ENCODE data around the gene FFAR2. TPM values are rescaled to one million over a fixed set of nuclear protein-coding genes. Genes with fewer than 3 reads are reported as not detected.
"Not testable (repeated sequence)": the region's sequence is repeated elsewhere in the genome, so short reads cannot be mapped to it uniquely, and the experiment has no call there.

Gene FFAR2
- total RNA-seq, 1 donor: 16.5 TPM

GRCh38 chr19:35417278-35417677 lies 30.8 kb upstream of the FFAR2 start:
- H3K4me1 ChIP-seq (ENCODE audit: insufficient read depth, low read length): peaks cover 8% of the 10 kb centered on the region
- H3K27me3 ChIP-seq (ENCODE audit: insufficient read depth, low read length): peaks cover 9% of the 10 kb centered on the region
- no peaks in the 10 kb centered on the region for H3K9me3 ChIP-seq (ENCODE audit: low read depth, low read length)
- no peak overlapping the region for H3K4me3 ChIP-seq (ENCODE audit: low read length)

GRCh38 chr19:35417713-35418534 lies 30.1 kb upstream of the FFAR2 start:
- peaks cover 9% of the 10 kb centered on the region for H3K27me3 ChIP-seq (ENCODE audit: insufficient read depth, low read length)
- H3K9me3 ChIP-seq (ENCODE audit: low read depth, low read length): no peaks in the 10 kb centered on the region
- no peak overlapping the region for H3K4me3 ChIP-seq (ENCODE audit: low read length)
- H3K4me1 ChIP-seq (ENCODE audit: insufficient read depth, low read length): peaks cover 8% of the 10 kb centered on the region

- peaks cover 9% of the 10 kb centered on the region for H3K27me3 ChIP-seq (ENCODE audit: insufficient read depth, low read length)
- peaks cover 8% of the 10 kb centered on the region for H3K4me1 ChIP-seq (ENCODE audit: insufficient read depth, low read length)
These were observed 29.0 kb upstream of the FFAR2 start for GRCh38 chr19:35419046-35419445.

GRCh38 chr19:35419805-35420204 lies 28.3 kb upstream of the FFAR2 start:
- Histone ChIP-seq H3K4me3 (ENCODE audit: low read length) (no peak overlapping the region), H3K4me1 (ENCODE audit: insufficient read depth, low read length) (peaks cover 8% of the 10 kb centered on the region)

More at GRCh38 chr19:35419046-35419445, 29.0 kb upstream of the FFAR2 start:
- no peaks in the 10 kb centered on the region for H3K9me3 ChIP-seq (ENCODE audit: low read depth, low read length)
- H3K4me3 ChIP-seq (ENCODE audit: low read length): no peak overlapping the region

GRCh38 chr19:35421362-35421761 lies 26.7 kb upstream of the FFAR2 start:
- no peak overlapping the region for H3K4me3 ChIP-seq (ENCODE audit: low read length)
- H3K9me3 ChIP-seq (ENCODE audit: low read depth, low read length): no peaks in the 10 kb centered on the region
- peaks cover 8% of the 10 kb centered on the region for H3K4me1 ChIP-seq (ENCODE audit: insufficient read depth, low read length)
- H3K27me3 ChIP-seq (ENCODE audit: insufficient read depth, low read length): peaks cover 5% of the 10 kb centered on the region

More at GRCh38 chr19:35419805-35420204, 28.3 kb upstream of the FFAR2 start:
- Histone ChIP-seq H3K9me3 (ENCODE audit: low read depth, low read length) (no peaks in the 10 kb centered on the region), H3K27me3 (ENCODE audit: insufficient read depth, low read length) (peaks cover 9% of the 10 kb centered on the region)

- not testable (repeated sequence) for H3K4me1 ChIP-seq (ENCODE audit: insufficient read depth, low read length); H3K27me3 ChIP-seq (ENCODE audit: insufficient read depth, low read length); H3K9me3 ChIP-seq (ENCODE audit: low read depth, low read length); H3K4me3 ChIP-seq (ENCODE audit: low read length)
These were observed 24.7 kb upstream of the FFAR2 start for GRCh38 chr19:35423406-35423805.

GRCh38 chr19:35425682-35426081 lies 22.4 kb upstream of the FFAR2 start:
- no peaks in the 10 kb centered on the region for H3K27me3 ChIP-seq (ENCODE audit: insufficient read depth, low read length)
- H3K4me3 ChIP-seq (ENCODE audit: low read length): no peak overlapping the region
- H3K4me1 ChIP-seq (ENCODE audit: insufficient read depth, low read length): peaks cover 14% of the 10 kb centered on the region
- H3K9me3 ChIP-seq (ENCODE audit: low read depth, low read length): no peaks in the 10 kb centered on the region

GRCh38 chr19:35427187-35427586 lies 20.9 kb upstream of the FFAR2 start:
- no peaks in the 10 kb centered on the region for H3K9me3 ChIP-seq (ENCODE audit: low read depth, low read length)

GRCh38 chr19:35429698-35430408 lies 18.2 kb upstream of the FFAR2 start:
- Histone ChIP-seq H3K27me3 (ENCODE audit: insufficient read depth, low read length) (no peaks in the 10 kb centered on the region), H3K4me3 (ENCODE audit: low read length) (no peak overlapping the region), H3K9me3 (ENCODE audit: low read depth, low read length) (no peaks in the 10 kb centered on the region), H3K4me1 (ENCODE audit: insufficient read depth, low read length) (peaks cover 56% of the 10 kb centered on the region)

More at GRCh38 chr19:35427187-35427586, 20.9 kb upstream of the FFAR2 start:
- Histone ChIP-seq H3K27me3 (ENCODE audit: insufficient read depth, low read length) (no peaks in the 10 kb centered on the region), H3K4me1 (ENCODE audit: insufficient read depth, low read length) (peaks cover 29% of the 10 kb centered on the region), H3K4me3 (ENCODE audit: low read length) (no peak overlapping the region)

GRCh38 chr19:35430409-35431144 lies 17.5 kb upstream of the FFAR2 start:
- Histone ChIP-seq H3K4me3 (ENCODE audit: low read length) (no peak overlapping the region), H3K4me1 (ENCODE audit: insufficient read depth, low read length) (peaks cover 63% of the 10 kb centered on the region), H3K27me3 (ENCODE audit: insufficient read depth, low read length) (no peaks in the 10 kb centered on the region), H3K9me3 (ENCODE audit: low read depth, low read length) (no peaks in the 10 kb centered on the region)

GRCh38 chr19:35431145-35431807 lies 16.8 kb upstream of the FFAR2 start:
- peaks cover 70% of the 10 kb centered on the region for H3K4me1 ChIP-seq (ENCODE audit: insufficient read depth, low read length)
- H3K27me3 ChIP-seq (ENCODE audit: insufficient read depth, low read length): no peaks in the 10 kb centered on the region
- no peaks in the 10 kb centered on the region for H3K9me3 ChIP-seq (ENCODE audit: low read depth, low read length)
- H3K4me3 ChIP-seq (ENCODE audit: low read length): no peak overlapping the region

- H3K4me3 ChIP-seq (ENCODE audit: low read length): no peak overlapping the region
- peaks cover 86% of the 10 kb centered on the region for H3K4me1 ChIP-seq (ENCODE audit: insufficient read depth, low read length)
- H3K27me3 ChIP-seq (ENCODE audit: insufficient read depth, low read length): no peaks in the 10 kb centered on the region
- no peaks in the 10 kb centered on the region for H3K9me3 ChIP-seq (ENCODE audit: low read depth, low read length)
These were observed 15.1 kb upstream of the FFAR2 start for GRCh38 chr19:35432911-35433310.

- H3K9me3 ChIP-seq (ENCODE audit: low read depth, low read length): no peaks in the 10 kb centered on the region
- peaks cover 92% of the 10 kb centered on the region for H3K4me1 ChIP-seq (ENCODE audit: insufficient read depth, low read length)
- no peaks in the 10 kb centered on the region for H3K27me3 ChIP-seq (ENCODE audit: insufficient read depth, low read length)
- no peak overlapping the region for H3K4me3 ChIP-seq (ENCODE audit: low read length)
These were observed 14.6 kb upstream of the FFAR2 start for GRCh38 chr19:35433448-35433847.

GRCh38 chr19:35435896-35436295 lies 12.2 kb upstream of the FFAR2 start:
- peaks cover 96% of the 10 kb centered on the region for H3K4me1 ChIP-seq (ENCODE audit: insufficient read depth, low read length)

More at GRCh38 chr19:35435896-35436295, 12.2 kb upstream of the FFAR2 start:
- Histone ChIP-seq H3K27me3 (ENCODE audit: insufficient read depth, low read length) (no peaks in the 10 kb centered on the region), H3K4me3 (ENCODE audit: low read length) (no peak overlapping the region), H3K9me3 (ENCODE audit: low read depth, low read length) (no peaks in the 10 kb centered on the region)

All from mononuclear cell (primary cell).